OCI-LY1 (cell line): Measurements from ENCODE around the gene LSAMP.

ENCODE experiments used
- CTCF ChIP-seq: fragments of 200-600 bp; sonication (generic), shearing (Covaris generic); IDR thresholded peaks from 2 replicates; pipeline ENCODE4 v1.5.1; 2017; ENCODE audit warnings: mild to moderate bottlenecking, antibody characterized with exemption, low read length, moderate library complexity, mixed read lengths
- EZH2 ChIP-seq: fragments of 200-600 bp; sonication (generic), shearing (Covaris generic); IDR thresholded peaks from 2 replicates; pipeline ENCODE4 v1.8.0; 2017; ENCODE audit warnings: borderline replicate concordance, mixed run types, mild to moderate bottlenecking, antibody characterized with exemption, low read length, moderate library complexity, mixed read lengths

GRCh38 chr3:116423945-116424344 lies 21.3 kb downstream of the LSAMP start:
- TF ChIP-seq CTCF, result no peak
- TF ChIP-seq EZH2, result no peak
